NCI-H128 (cell line): ENCODE measurements around the gene KCTD21.
"Not testable (repeated sequence)": the region's sequence is repeated elsewhere in the genome, so short reads cannot be mapped to it uniquely, and the experiment has no call there.

Experiments used
- DNase-seq: peaks from one replicate; lab custom pipeline; 2025; ENCODE audit not compliant: unreplicated experiment; lab: John Stamatoyannopoulos, UW

KCTD21 gene

GRCh38 chr11:78179459-78180071, 8.9 kb downstream of the KCTD21 start:
- DNase-seq, result no peak

GRCh38 chr11:78177216-78177615, 11.2 kb downstream of the KCTD21 start:
- no peak for DNase-seq

- no peak for DNase-seq
Measured at GRCh38 chr11:78176605-78177141, 11.8 kb downstream of the KCTD21 start.

- not testable (repeated sequence) for DNase-seq
Measured at GRCh38 chr11:78175862-78176261, 12.6 kb downstream of the KCTD21 start.

GRCh38 chr11:78171951-78172350, 16.5 kb downstream of the KCTD21 start:
- no peak for DNase-seq

DNA sequence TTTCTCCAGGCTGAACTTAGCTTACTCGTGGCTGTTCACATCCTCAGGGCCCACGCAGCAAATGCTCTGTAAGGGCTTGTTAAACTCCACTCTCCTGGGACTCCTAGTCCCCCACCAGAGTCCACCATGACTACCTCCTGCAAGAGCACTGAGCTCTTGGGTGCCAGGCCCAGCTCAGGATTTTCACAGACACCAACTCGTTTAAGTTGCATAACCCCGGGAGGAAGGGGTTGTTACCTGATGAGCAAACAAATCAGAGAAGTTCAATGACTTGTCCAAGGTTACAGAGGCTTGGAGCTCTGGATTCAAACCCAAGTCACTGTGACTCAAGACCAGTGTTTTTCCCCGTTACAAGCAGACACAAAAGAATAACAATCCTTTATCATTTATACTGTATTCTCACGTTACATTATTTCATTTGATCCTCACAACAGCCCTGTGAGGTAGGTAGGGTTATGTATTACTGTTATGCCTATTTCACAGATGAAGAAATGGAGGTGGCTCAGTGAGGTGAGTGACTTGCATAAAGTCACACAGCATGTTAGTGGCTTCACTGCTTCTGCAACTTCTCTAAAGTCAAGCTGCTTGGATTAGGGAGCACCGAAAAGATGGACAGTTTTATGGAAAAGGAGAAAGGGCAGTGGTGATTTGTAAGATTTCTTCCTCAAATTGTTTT, 17.4 kb downstream of the KCTD21 start:
- DNase-seq, result no peak

DNA sequence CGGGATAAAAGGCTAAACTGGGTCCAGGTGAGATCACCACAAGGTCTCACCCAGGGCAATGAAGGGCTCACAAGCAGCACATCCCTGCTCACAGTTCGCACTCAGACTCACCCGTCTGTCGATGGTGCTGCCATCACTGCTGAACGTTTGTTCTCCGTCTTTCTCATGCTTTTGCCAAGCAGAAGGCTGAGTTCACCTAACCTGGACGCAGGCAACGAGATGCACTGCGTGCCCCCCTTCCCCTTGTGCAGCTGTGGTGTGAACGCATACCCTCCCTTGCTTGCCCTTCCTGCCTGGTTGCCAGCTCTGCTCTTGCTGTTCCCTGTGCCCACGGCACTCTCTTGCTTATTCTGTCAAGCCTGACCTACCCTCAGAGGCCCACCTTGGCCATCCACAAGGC, 18.0 kb downstream of the KCTD21 start:
- no peak for DNase-seq

DNA sequence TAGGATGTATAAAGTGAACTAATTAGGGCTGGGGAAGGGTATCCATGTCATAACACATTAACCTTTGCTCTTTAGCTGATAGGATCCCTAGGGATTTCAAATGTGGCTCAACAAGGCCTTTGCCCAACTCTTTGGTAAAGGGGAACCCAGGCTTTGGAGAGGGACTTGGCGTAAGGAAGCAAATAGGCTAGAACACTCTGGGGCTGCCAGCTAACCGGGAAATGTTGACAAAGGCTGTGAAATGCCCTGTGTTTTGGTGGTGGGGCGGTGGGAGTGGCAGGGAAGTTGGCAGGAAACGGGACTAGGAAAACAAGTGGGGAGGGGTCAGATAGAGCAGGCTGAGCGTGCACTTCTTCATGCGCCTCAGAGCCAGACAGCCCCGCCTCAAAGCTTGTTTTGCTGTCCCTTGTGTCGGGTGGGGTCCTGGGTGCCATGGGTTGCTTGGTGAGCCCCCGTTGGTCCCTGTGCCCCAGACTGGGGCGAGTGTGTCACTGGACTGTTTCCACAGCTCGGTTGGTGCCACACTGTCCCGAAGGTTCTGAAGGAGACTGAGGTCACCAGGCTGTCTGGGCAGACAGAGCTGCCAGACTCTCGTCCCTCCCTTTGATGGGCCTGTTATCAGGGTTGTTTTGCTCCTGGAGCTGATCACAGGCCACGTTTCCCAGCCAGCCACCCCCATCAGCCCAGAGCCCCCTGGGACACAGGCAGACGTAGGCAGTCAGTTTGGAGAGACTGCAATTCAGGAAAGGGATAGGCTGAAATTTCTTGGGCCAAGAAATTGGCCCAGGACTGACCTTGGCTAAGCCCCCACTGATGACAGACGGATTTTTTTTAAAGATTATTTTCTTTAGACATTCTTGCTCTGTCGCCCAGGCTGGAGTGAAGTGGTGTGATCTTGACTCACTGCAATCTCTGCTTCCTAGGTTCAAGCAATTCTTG, 19.6 kb downstream of the KCTD21 start:
- DNase-seq, result no peak

GRCh38 chr11:78166855-78167469, 21.5 kb downstream of the KCTD21 start:
- no peak for DNase-seq

- no peak for DNase-seq
Measured at GRCh38 chr11:78164471-78164870, 24.0 kb downstream of the KCTD21 start.

GRCh38 chr11:78163828-78164227, 24.6 kb downstream of the KCTD21 start:
- DNase-seq, result no peak

GRCh38 chr11:78161962-78162371, 26.5 kb downstream of the KCTD21 start:
- no peak for DNase-seq

DNA sequence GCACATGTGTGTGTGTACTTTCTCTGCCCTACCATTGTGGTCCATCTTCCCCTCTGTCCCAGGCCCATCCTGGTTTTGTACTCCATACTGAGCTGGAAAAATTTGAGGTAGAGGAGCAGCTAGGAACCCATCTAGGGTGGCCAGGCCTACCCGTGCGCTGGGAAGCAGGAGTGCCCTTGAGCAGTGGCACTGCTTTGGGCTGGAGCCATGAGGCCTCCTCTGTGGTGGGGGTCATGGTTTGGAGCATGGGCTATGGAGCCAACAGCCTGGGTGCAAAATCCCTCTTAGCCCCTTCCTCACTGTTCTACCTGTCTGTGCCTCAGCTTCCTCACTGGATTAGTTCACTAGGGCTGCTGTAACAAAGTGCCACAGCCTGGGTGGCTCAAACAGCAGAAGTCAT, 27.1 kb downstream of the KCTD21 start:
- DNase-seq, result no peak

DNA sequence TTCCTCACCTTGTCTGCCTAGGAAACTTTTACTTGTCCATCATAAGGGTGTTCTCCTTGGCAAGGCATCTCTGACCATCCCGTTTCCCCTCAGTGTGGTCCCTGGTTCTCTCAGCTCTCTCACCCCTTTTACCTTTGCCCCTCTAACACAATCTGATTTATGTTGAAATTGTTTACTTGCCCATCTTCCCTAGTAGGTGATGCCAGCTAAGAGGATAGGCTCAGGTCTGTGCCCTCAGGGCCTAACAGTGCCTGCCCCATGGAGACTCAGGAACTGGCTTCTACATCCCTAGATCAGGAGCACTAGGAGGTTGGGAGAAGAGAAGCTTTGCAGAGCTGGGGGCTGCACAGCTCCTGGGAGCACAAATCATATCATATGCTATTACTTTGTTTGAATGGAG, 27.9 kb downstream of the KCTD21 start:
- no peak for DNase-seq

GRCh38 chr11:78158987-78159652, 29.3 kb downstream of the KCTD21 start:
- DNase-seq, result no peak

GRCh38 chr11:78156127-78156844, 32.1 kb downstream of the KCTD21 start:
- no peak for DNase-seq

- DNase-seq, result no peak
Measured at GRCh38 chr11:78151804-78152203, 36.6 kb downstream of the KCTD21 start.

GRCh38 chr11:78150754-78151153, 37.7 kb downstream of the KCTD21 start:
- no peak for DNase-seq

DNA sequence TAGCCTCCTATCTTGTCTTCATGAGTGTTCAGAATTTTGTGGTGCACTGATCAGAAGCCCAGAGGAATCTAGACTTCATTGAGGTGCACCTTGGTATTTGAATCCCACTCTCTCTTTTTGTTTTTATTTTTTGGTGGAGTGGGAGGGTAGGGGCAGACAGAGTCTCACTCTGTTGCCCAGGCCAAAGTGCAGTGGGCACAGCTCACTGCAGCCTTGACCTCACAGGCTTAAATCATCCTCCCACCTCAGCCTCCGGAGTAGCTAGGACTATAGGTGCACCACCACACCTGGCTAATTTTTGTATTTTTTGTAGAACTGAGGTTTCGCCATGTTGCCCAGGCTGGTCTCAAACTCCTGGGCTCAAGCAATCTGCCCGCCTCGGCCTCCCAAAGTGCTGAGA, 38.1 kb downstream of the KCTD21 start:
- DNase-seq, result no peak

DNA sequence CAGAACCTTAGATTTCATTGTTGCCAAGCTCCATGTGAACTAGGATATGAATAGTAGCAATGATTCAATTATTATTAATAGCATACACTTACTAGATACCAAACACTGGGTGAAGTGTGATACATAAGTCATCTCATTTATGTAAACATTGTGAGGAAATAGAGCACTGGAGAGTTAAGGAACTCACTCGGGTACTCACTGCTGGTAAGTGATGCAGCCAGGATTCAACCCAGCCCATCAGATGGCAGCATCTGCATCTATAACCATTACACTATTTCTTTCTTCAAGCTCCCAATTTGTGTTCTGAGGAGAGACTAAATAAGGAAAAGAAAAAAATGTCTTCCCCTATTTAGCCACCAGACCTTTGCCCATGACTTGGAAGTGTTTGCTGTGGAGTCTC, 38.8 kb downstream of the KCTD21 start:
- DNase-seq, result no peak
